ENCODE results near the gene DOCK1.

The DOCK1 gene

GRCh38 chr10:126950401-126951105 lies 45.3 kb downstream of the DOCK1 start:
- DNase-seq (ENCODE audit: low read depth in 2 of 2), result no peak

GRCh38 chr10:126953886-126954285 lies 48.7 kb downstream of the DOCK1 start:
- no peak for DNase-seq (ENCODE audit: low read depth in 2 of 2)

- DNase-seq (ENCODE audit: low read depth in 2 of 2), result no peak
Measured at GRCh38 chr10:126955396-126955795, 50.2 kb downstream of the DOCK1 start.

- no peak for DNase-seq (ENCODE audit: low read depth in 2 of 2)
Measured at GRCh38 chr10:126955934-126956711, 50.9 kb downstream of the DOCK1 start.

GRCh38 chr10:126956712-126957108 lies 51.5 kb downstream of the DOCK1 start:
- no peak for DNase-seq (ENCODE audit: low read depth in 2 of 2)

- DNase-seq (ENCODE audit: low read depth in 2 of 2), result no peak
Measured at GRCh38 chr10:126957111-126957510, 51.9 kb downstream of the DOCK1 start.

GRCh38 chr10:126959431-126959830 lies 54.2 kb downstream of the DOCK1 start:
- DNase-seq (ENCODE audit: low read depth in 2 of 2), result no peak

- DNase-seq (ENCODE audit: low read depth in 2 of 2), result no peak
Measured at GRCh38 chr10:126959906-126960685, 54.9 kb downstream of the DOCK1 start.

- no peak for DNase-seq (ENCODE audit: low read depth in 2 of 2)
Measured at GRCh38 chr10:126963354-126963753, 58.1 kb downstream of the DOCK1 start.

GRCh38 chr10:126964190-126964589 lies 59.0 kb downstream of the DOCK1 start:
- DNase-seq (ENCODE audit: low read depth in 2 of 2), result no peak

GRCh38 chr10:126966938-126967337 lies 61.7 kb downstream of the DOCK1 start:
- no peak for DNase-seq (ENCODE audit: low read depth in 2 of 2)

- DNase-seq (ENCODE audit: low read depth in 2 of 2), result no peak
Measured at GRCh38 chr10:126969310-126969709, 64.1 kb downstream of the DOCK1 start.

- no peak for DNase-seq (ENCODE audit: low read depth in 2 of 2)
Measured at GRCh38 chr10:126972635-126973414, 67.6 kb downstream of the DOCK1 start.

- no peak for DNase-seq (ENCODE audit: low read depth in 2 of 2)
Measured at GRCh38 chr10:126975221-126975620, 70.0 kb downstream of the DOCK1 start.

- DNase-seq (ENCODE audit: low read depth in 2 of 2), result no peak
Measured at GRCh38 chr10:126977216-126977615, 72.0 kb downstream of the DOCK1 start.

GRCh38 chr10:126979311-126979710 lies 74.1 kb downstream of the DOCK1 start:
- no peak for DNase-seq (ENCODE audit: low read depth in 2 of 2)

- no peak for DNase-seq (ENCODE audit: low read depth in 2 of 2)
Measured at GRCh38 chr10:126993208-126993607, 88.0 kb downstream of the DOCK1 start.

- no peak for DNase-seq (ENCODE audit: low read depth in 2 of 2)
Measured at GRCh38 chr10:126997801-126998590, 92.8 kb downstream of the DOCK1 start.

GRCh38 chr10:127000598-127000997 lies 95.4 kb downstream of the DOCK1 start:
- DNase-seq (ENCODE audit: low read depth in 2 of 2), result no peak

GRCh38 chr10:127003032-127003685 lies 97.9 kb downstream of the DOCK1 start:
- no peak for DNase-seq (ENCODE audit: low read depth in 2 of 2)

Measured in activated CD8-positive, alpha-beta memory T cell treated with anti-CD3 and anti-CD28 coated beads for 4 hours (primary cell).